ENCODE measurements around the gene MIP. TPM values are rescaled to one million over a fixed set of nuclear protein-coding genes. Genes with fewer than 3 reads are reported as not detected.

Gene MIP
- polyA plus RNA-seq, 1 donor (not counting 4 experiments of a cell fraction or from before 2014, with no cell fraction given): not detected

DNA sequence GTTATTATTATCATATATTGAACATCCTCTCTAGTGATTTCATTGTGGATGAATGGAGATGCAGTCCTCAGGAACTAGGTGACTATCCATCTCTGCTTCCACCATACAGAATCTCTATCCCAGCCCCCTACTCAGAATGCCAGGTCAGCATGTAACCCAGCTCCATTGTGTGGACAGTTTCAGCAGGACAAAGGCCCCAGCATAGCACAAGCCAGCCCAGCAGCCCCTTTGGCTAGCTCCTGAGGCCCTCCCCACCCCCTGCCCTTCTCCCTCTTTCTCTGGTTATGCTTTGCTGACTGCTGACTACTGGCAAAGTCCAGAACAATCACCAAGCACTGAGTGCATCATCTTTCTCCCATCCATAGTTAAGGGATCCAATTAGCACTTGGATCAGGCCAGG lies 8.1 kb upstream of the MIP start:
- Histone ChIP-seq H3K9me1 (ENCODE audit: control insufficient read depth, extremely low read depth, insufficient read depth, low read length) (no peaks in the 10 kb centered on the region), H3K9me3 (ENCODE audit: control insufficient read depth, low read depth, low read length) (no peaks in the 10 kb centered on the region), H3K27ac (ENCODE audit: control insufficient read depth, insufficient read depth, low read length) (no peak overlapping the region), H2AFZ (ENCODE audit: control insufficient read depth, low read length) (no peak overlapping the region), H3K4me2 (ENCODE audit: control insufficient read depth, extremely low read depth, insufficient read depth, low read depth, low read length) (no peak overlapping the region), H3K27me3 (ENCODE audit: control insufficient read depth, extremely low read depth, insufficient read depth, low read length) (no peaks in the 10 kb centered on the region), H4K20me1 (ENCODE audit: control insufficient read depth, extremely low read depth, insufficient read depth, low read length) (no peaks in the 10 kb centered on the region), H3K36me3 (ENCODE audit: control insufficient read depth in 2 of 2, extremely low read depth in 1 of 2, insufficient read depth in 2 of 2, low read length in 2 of 2) (no peaks in the 10 kb centered on the region), H3K4me1 (ENCODE audit: control insufficient read depth, extremely low read depth, insufficient read depth, low read length) (no peaks in the 10 kb centered on the region), H3K9ac (ENCODE audit: control insufficient read depth, extremely low read depth, insufficient read depth, low read length) (no peak overlapping the region), H3K79me2 (ENCODE audit: control insufficient read depth, insufficient read depth, low read length) (no peaks in the 10 kb centered on the region), H3K4me3 (ENCODE audit: control insufficient read depth in 2 of 3, extremely low read depth in 1 of 3, insufficient read depth in 2 of 3, low read depth in 1 of 3, low read length in 3 of 3) (no peak overlapping the region)
- FAIRE-seq (no peak), DNase-seq (ENCODE audit: low read depth, low spot score) (no peak)
- no peak for TF ChIP-seq EZH2 (IDR thresholded peaks at IDR 0.05; ENCODE audit: low read length)
- TF ChIP-seq, protein P1, sequence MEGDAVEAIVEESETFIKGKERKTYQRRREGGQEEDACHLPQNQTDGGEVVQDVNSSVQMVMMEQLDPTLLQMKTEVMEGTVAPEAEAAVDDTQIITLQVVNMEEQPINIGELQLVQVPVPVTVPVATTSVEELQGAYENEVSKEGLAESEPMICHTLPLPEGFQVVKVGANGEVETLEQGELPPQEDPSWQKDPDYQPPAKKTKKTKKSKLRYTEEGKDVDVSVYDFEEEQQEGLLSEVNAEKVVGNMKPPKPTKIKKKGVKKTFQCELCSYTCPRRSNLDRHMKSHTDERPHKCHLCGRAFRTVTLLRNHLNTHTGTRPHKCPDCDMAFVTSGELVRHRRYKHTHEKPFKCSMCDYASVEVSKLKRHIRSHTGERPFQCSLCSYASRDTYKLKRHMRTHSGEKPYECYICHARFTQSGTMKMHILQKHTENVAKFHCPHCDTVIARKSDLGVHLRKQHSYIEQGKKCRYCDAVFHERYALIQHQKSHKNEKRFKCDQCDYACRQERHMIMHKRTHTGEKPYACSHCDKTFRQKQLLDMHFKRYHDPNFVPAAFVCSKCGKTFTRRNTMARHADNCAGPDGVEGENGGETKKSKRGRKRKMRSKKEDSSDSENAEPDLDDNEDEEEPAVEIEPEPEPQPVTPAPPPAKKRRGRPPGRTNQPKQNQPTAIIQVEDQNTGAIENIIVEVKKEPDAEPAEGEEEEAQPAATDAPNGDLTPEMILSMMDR (optimal IDR thresholded peaks at IDR 0.05 in 1 of 3, IDR thresholded peaks at IDR 0.05 in 1 of 3, conservative IDR thresholded peaks at IDR 0.05 in 1 of 3; ENCODE audit: extremely low read depth in 1 of 3, insufficient read depth in 2 of 3, low read length in 3 of 3): no peak
- dilution Hi-C loops (cut with MboI; ENCODE audit: extremely low pct_ligation_motif_present, low sequenced_read_pairs): no loop called here

DNA sequence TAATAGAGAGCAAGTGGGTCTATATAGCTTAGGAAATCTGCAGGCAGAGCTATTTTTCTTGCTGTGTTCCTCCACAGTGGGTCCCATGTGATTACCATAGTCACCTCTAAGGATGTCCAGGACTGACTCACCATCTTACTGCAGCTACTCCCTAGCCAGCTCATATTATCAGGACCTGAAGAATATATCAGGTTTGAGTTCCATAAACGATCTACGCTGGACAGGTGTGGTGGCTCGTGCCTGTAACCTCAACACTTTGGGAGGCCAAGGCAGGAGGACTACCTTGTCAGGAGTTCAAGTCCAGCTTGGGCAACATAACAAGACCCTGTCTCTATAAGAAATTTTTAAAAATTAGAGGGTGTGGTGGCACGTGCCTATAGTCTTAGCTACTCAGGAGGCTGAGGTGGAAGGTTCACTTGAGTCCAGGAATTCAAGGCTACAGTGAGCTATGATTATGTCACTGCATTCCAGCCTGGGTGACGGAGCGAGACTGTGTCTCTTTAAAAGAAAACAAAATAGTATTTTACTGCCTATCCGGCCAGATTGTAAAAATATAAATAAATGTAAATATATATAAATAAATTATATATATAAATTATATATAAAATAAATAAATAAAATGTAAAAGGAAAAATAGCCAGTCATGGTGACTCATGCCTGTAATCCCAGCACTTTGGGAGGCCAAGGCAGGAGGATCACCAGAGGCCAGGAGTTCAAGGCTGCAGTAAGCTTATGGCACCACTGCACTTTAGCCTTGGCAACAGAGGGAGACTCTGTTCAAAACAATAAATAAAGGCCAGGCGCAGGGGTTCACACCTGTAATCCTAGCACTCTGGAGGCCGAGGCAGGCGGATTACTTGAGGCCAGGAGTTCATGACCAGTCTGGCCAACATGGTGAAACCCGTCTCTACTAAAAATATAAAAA lies 7.0 kb upstream of the MIP start:
- Histone ChIP-seq H4K20me1 (ENCODE audit: control insufficient read depth, extremely low read depth, insufficient read depth, low read length) (no peaks in the 10 kb centered on the region), H3K27me3 (ENCODE audit: control insufficient read depth, extremely low read depth, insufficient read depth, low read length) (no peaks in the 10 kb centered on the region), H3K9ac (ENCODE audit: control insufficient read depth, extremely low read depth, insufficient read depth, low read length) (no peak overlapping the region), H3K9me3 (ENCODE audit: control insufficient read depth, low read depth, low read length) (no peaks in the 10 kb centered on the region), H3K79me2 (ENCODE audit: control insufficient read depth, insufficient read depth, low read length) (no peaks in the 10 kb centered on the region), H3K36me3 (ENCODE audit: control insufficient read depth in 2 of 2, extremely low read depth in 1 of 2, insufficient read depth in 2 of 2, low read length in 2 of 2) (no peaks in the 10 kb centered on the region), H3K4me2 (ENCODE audit: control insufficient read depth, extremely low read depth, insufficient read depth, low read depth, low read length) (no peak overlapping the region), H3K4me1 (ENCODE audit: control insufficient read depth, extremely low read depth, insufficient read depth, low read length) (no peaks in the 10 kb centered on the region), H3K27ac (ENCODE audit: control insufficient read depth, insufficient read depth, low read length) (no peak overlapping the region), H3K9me1 (ENCODE audit: control insufficient read depth, extremely low read depth, insufficient read depth, low read length) (no peaks in the 10 kb centered on the region), H3K4me3 (ENCODE audit: control insufficient read depth in 2 of 3, extremely low read depth in 1 of 3, insufficient read depth in 2 of 3, low read depth in 1 of 3, low read length in 3 of 3) (no peak overlapping the region), H2AFZ (ENCODE audit: control insufficient read depth, low read length) (no peak overlapping the region)
- TF ChIP-seq, protein P1 (optimal IDR thresholded peaks at IDR 0.05 in 1 of 3, IDR thresholded peaks at IDR 0.05 in 1 of 3, conservative IDR thresholded peaks at IDR 0.05 in 1 of 3; ENCODE audit: extremely low read depth in 1 of 3, insufficient read depth in 2 of 3, low read length in 3 of 3): no peak
- TF ChIP-seq EZH2 (IDR thresholded peaks at IDR 0.05; ENCODE audit: low read length): no peak
- DNase-seq (ENCODE audit: low read depth, low spot score) (no peak), FAIRE-seq (no peak)
- dilution Hi-C loops (cut with MboI; ENCODE audit: extremely low pct_ligation_motif_present, low sequenced_read_pairs): no loop called here

Measured in keratinocyte (primary cell).